ENCODE measurements around the gene S100A1.

The S100A1 gene

DNA sequence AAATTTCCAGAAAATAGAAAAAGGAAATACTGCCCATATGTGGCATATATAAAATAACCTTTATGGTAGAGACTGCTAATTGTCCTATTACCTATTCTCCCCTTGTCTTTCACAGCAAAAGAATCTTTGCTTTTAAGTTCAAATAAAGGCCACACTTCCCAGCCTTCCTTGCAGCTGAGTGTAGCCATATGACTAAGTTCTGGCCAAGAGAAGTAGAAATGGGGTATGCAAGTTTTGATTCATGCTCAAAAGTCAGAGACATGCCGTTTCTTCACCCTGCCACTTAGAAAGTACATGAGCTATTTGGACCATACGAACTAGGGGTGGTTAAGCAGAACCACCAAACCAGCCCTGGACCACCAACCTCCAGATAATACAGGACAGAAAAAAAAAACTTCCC is 44.3 kb upstream of the S100A1 start:
- no peak overlapping the region for H3K27ac ChIP-seq (replicated peaks)
- H3K4me3 ChIP-seq (replicated peaks; ENCODE audit: insufficient read depth, low read length), result no peak overlapping the region
- TF ChIP-seq, protein P1, sequence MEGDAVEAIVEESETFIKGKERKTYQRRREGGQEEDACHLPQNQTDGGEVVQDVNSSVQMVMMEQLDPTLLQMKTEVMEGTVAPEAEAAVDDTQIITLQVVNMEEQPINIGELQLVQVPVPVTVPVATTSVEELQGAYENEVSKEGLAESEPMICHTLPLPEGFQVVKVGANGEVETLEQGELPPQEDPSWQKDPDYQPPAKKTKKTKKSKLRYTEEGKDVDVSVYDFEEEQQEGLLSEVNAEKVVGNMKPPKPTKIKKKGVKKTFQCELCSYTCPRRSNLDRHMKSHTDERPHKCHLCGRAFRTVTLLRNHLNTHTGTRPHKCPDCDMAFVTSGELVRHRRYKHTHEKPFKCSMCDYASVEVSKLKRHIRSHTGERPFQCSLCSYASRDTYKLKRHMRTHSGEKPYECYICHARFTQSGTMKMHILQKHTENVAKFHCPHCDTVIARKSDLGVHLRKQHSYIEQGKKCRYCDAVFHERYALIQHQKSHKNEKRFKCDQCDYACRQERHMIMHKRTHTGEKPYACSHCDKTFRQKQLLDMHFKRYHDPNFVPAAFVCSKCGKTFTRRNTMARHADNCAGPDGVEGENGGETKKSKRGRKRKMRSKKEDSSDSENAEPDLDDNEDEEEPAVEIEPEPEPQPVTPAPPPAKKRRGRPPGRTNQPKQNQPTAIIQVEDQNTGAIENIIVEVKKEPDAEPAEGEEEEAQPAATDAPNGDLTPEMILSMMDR (IDR thresholded peaks at IDR 0.05; ENCODE audit: insufficient read depth, low read length), result no peak
- TF ChIP-seq SPI1 (IDR thresholded peaks at IDR 0.05; ENCODE audit: borderline replicate concordance, low read depth) (no peak), POLR2AphosphoS5 (IDR thresholded peaks at IDR 0.05; ENCODE audit: low read depth) (no peak), GABPA (IDR thresholded peaks at IDR 0.05; ENCODE audit: low read depth) (no peak)
- TF ChIP-seq, protein P2, sequence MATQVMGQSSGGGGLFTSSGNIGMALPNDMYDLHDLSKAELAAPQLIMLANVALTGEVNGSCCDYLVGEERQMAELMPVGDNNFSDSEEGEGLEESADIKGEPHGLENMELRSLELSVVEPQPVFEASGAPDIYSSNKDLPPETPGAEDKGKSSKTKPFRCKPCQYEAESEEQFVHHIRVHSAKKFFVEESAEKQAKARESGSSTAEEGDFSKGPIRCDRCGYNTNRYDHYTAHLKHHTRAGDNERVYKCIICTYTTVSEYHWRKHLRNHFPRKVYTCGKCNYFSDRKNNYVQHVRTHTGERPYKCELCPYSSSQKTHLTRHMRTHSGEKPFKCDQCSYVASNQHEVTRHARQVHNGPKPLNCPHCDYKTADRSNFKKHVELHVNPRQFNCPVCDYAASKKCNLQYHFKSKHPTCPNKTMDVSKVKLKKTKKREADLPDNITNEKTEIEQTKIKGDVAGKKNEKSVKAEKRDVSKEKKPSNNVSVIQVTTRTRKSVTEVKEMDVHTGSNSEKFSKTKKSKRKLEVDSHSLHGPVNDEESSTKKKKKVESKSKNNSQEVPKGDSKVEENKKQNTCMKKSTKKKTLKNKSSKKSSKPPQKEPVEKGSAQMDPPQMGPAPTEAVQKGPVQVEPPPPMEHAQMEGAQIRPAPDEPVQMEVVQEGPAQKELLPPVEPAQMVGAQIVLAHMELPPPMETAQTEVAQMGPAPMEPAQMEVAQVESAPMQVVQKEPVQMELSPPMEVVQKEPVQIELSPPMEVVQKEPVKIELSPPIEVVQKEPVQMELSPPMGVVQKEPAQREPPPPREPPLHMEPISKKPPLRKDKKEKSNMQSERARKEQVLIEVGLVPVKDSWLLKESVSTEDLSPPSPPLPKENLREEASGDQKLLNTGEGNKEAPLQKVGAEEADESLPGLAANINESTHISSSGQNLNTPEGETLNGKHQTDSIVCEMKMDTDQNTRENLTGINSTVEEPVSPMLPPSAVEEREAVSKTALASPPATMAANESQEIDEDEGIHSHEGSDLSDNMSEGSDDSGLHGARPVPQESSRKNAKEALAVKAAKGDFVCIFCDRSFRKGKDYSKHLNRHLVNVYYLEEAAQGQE (IDR thresholded peaks at IDR 0.05; ENCODE audit: insufficient replicate concordance, low read depth), result no peak
- peaks cover 4% of the 10 kb centered on the region for H3K27me3 ChIP-seq (ENCODE audit: insufficient read depth, poor library complexity, severe bottlenecking)
- no peak for DNase-seq (ENCODE audit: low read depth in 1 of 2, low spot score in 1 of 2)

DNA sequence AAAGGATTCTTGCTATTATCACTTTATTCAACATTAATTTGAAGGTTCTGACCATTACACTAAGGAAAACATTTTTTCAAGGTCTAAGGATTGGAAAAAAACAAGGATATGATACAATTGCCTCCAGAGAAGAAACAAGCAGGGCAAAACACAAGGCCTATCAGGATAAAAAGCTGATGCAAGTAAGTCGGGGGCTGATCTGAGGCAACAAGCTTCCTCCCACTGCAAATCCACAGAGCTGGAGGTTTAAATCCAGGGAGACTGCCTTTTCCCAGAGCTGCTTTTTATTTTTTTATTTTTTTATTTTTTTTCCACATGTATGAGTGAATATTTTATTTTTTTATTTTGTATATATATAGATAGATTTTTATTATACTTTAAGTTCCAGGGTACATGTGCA is 43.2 kb upstream of the S100A1 start:
- H3K4me3 ChIP-seq (replicated peaks; ENCODE audit: insufficient read depth, low read length), result no peak overlapping the region
- TF ChIP-seq, protein P1 (IDR thresholded peaks at IDR 0.05; ENCODE audit: insufficient read depth, low read length), result no peak
- TF ChIP-seq, protein P2 (IDR thresholded peaks at IDR 0.05; ENCODE audit: insufficient replicate concordance, low read depth), result no peak
- TF ChIP-seq SPI1 (IDR thresholded peaks at IDR 0.05; ENCODE audit: borderline replicate concordance, low read depth), result no peak
- TF ChIP-seq POLR2AphosphoS5 (IDR thresholded peaks at IDR 0.05; ENCODE audit: low read depth), result no peak
- TF ChIP-seq GABPA (IDR thresholded peaks at IDR 0.05; ENCODE audit: low read depth), result no peak
- H3K27ac ChIP-seq (replicated peaks), result no peak overlapping the region
- H3K27me3 ChIP-seq (ENCODE audit: insufficient read depth, poor library complexity, severe bottlenecking), result peaks cover 4% of the 10 kb centered on the region
- no peak for DNase-seq (ENCODE audit: low read depth in 1 of 2, low spot score in 1 of 2)

DNA sequence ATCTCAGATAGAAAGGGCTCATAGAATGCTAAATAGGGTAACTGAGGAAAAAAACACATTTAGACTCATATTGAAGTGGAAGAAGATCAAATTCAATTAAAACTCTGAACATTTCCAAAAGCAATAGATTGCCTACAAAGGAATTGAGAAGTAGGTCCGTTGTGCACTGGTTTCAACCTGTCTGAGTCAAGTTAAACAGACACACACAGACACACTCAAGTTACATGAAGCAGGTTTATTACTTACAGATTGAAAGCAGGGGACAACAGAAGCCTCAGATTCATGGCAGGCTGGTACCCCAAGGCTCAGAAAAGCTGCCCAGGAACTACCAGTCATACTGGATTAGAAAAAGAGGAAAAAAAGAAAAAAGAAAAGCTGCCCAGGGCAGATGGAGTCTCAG is 41.9 kb upstream of the S100A1 start:
- no peak overlapping the region for H3K4me3 ChIP-seq (replicated peaks; ENCODE audit: insufficient read depth, low read length)
- no peak for DNase-seq (ENCODE audit: low read depth in 1 of 2, low spot score in 1 of 2)
- no peak overlapping the region for H3K27ac ChIP-seq (replicated peaks)
- TF ChIP-seq GABPA (IDR thresholded peaks at IDR 0.05; ENCODE audit: low read depth) (no peak), POLR2AphosphoS5 (IDR thresholded peaks at IDR 0.05; ENCODE audit: low read depth) (no peak), SPI1 (IDR thresholded peaks at IDR 0.05; ENCODE audit: borderline replicate concordance, low read depth) (no peak)
- TF ChIP-seq, protein P1 (IDR thresholded peaks at IDR 0.05; ENCODE audit: insufficient read depth, low read length), result no peak
- TF ChIP-seq, protein P2 (IDR thresholded peaks at IDR 0.05; ENCODE audit: insufficient replicate concordance, low read depth), result no peak
- H3K27me3 ChIP-seq (ENCODE audit: insufficient read depth, poor library complexity, severe bottlenecking), result peaks cover 4% of the 10 kb centered on the region
